ENCODE measurements around the gene CCM2. TPM values are rescaled to one million over a fixed set of nuclear protein-coding genes. Genes with fewer than 3 reads are reported as not detected.
A peak's percentile ranks its signal among the peaks of the same experiment; 100 is the strongest.

Gene CCM2
- polyA plus RNA-seq, 1 donor from 2014 or later = 25.8 TPM

DNA sequence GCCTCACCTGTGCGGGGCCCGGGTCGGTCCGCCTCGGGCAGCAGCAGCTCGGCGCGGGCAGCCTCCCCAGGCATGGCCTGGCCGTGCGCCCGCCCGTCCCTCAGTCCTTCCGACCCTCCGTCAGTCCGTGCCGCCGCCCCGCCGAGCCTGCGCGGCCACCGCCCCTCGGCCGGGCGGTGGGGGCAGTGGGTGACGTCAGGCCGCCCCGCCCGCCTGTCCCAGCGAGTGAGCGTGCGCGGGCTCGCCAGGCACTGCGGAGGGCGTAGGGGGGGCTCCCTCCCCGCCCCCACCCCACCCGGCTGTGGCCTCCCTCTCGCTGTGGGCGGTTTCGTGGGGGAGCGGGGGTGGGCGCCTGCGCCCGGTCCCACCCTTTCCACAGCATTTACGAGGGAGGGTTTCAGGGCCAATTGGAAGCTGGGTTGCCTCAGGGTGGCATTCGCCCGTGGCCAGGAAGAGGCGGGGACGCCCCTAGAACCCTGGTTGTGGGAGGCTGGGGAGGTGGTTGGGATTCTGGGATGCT lies 88.9 kb downstream of the CCM2 start, which contains the start of gene NACAD:
TSS of gene NACAD (minus strand) at position 149 of the 520 bp plus-strand sequence. CDS start at position 74, 75 bp downstream.
- Histone ChIP-seq H4K20me1 (ENCODE audit: insufficient read depth) (no peaks in the 10 kb centered on the region), H3K9me3 (ENCODE audit: low read length) (no peaks in the 10 kb centered on the region), H3K4me2 (ENCODE audit: low read length) (peak within 1 kb of the TSS; percentile 100), H3K27me3 (ENCODE audit: insufficient read depth, low read depth, low read length) (no peaks in the 10 kb centered on the region), H3K36me3 (ENCODE audit: insufficient read depth, low read length) (no peaks in the 10 kb centered on the region), H3K79me2 (replicated peaks; ENCODE audit: insufficient read depth, low read length) (peaks cover 26% of the 10 kb centered on the region), H3K9me2 (ENCODE audit: insufficient read depth, low read length) (no peaks in the 10 kb centered on the region), H3K27ac (ENCODE audit: low read length) (peak within 1 kb of the TSS; percentile 100), H3K9ac (ENCODE audit: low read length) (peak within 1 kb of the TSS; percentile 99), H2AFZ (ENCODE audit: low read depth, low read length) (peak within 1 kb of the TSS; percentile 87), H3K4me3 (ENCODE audit: low read length) (peak within 1 kb of the TSS; percentile 97), H3F3A (ENCODE audit: insufficient read depth, low read length, poor library complexity, severe bottlenecking) (peaks cover 9% of the 10 kb centered on the region)
- no peak for TF ChIP-seq TAF1 (IDR thresholded peaks at IDR 0.05; ENCODE audit: low read depth)
- TF ChIP-seq SMC3 (conservative IDR thresholded peaks at IDR 0.05; ENCODE audit: poor library complexity) = no peak
- no peak for TF ChIP-seq EZH2 (IDR thresholded peaks at IDR 0.05; ENCODE audit: borderline replicate concordance, insufficient read depth, low read length, poor library complexity, severe bottlenecking)
- peak; percentile 37 for TF ChIP-seq POLR2AphosphoS5 (IDR thresholded peaks at IDR 0.05)
- TF ChIP-seq, protein P1, sequence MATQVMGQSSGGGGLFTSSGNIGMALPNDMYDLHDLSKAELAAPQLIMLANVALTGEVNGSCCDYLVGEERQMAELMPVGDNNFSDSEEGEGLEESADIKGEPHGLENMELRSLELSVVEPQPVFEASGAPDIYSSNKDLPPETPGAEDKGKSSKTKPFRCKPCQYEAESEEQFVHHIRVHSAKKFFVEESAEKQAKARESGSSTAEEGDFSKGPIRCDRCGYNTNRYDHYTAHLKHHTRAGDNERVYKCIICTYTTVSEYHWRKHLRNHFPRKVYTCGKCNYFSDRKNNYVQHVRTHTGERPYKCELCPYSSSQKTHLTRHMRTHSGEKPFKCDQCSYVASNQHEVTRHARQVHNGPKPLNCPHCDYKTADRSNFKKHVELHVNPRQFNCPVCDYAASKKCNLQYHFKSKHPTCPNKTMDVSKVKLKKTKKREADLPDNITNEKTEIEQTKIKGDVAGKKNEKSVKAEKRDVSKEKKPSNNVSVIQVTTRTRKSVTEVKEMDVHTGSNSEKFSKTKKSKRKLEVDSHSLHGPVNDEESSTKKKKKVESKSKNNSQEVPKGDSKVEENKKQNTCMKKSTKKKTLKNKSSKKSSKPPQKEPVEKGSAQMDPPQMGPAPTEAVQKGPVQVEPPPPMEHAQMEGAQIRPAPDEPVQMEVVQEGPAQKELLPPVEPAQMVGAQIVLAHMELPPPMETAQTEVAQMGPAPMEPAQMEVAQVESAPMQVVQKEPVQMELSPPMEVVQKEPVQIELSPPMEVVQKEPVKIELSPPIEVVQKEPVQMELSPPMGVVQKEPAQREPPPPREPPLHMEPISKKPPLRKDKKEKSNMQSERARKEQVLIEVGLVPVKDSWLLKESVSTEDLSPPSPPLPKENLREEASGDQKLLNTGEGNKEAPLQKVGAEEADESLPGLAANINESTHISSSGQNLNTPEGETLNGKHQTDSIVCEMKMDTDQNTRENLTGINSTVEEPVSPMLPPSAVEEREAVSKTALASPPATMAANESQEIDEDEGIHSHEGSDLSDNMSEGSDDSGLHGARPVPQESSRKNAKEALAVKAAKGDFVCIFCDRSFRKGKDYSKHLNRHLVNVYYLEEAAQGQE (IDR thresholded peaks at IDR 0.05; ENCODE audit: borderline replicate concordance) = no peak
- TF ChIP-seq EP300 (conservative IDR thresholded peaks at IDR 0.05; ENCODE audit: poor library complexity, severe bottlenecking) = no peak
- no peak for TF ChIP-seq RAD21 (conservative IDR thresholded peaks at IDR 0.05)
- TF ChIP-seq MXI1 (conservative IDR thresholded peaks at IDR 0.05; ENCODE audit: poor library complexity, severe bottlenecking) = no peak

- no peaks in the 10 kb centered on the region for H3K9me3 ChIP-seq (ENCODE audit: low read length)
- peaks cover 9% of the 10 kb centered on the region for H3F3A ChIP-seq (ENCODE audit: insufficient read depth, low read length, poor library complexity, severe bottlenecking)
- peak overlapping the region; percentile 99 for H3K9ac ChIP-seq (ENCODE audit: low read length)
- H4K20me1 ChIP-seq (ENCODE audit: insufficient read depth) = no peaks in the 10 kb centered on the region
- peak overlapping the region; percentile 100 for H3K27ac ChIP-seq (ENCODE audit: low read length)
- no peaks in the 10 kb centered on the region for H3K36me3 ChIP-seq (ENCODE audit: insufficient read depth, low read length)
- peak overlapping the region; percentile 100 for H3K4me2 ChIP-seq (ENCODE audit: low read length)
- H2AFZ ChIP-seq (ENCODE audit: low read depth, low read length) = peak overlapping the region; percentile 87
- no peaks in the 10 kb centered on the region for H3K27me3 ChIP-seq (ENCODE audit: insufficient read depth, low read depth, low read length)
- no peaks in the 10 kb centered on the region for H3K9me2 ChIP-seq (ENCODE audit: insufficient read depth, low read length)
- TF ChIP-seq MXI1 (conservative IDR thresholded peaks at IDR 0.05; ENCODE audit: poor library complexity, severe bottlenecking) (peak; percentile 95), EZH2 (IDR thresholded peaks at IDR 0.05; ENCODE audit: borderline replicate concordance, insufficient read depth, low read length, poor library complexity, severe bottlenecking) (no peak), EP300 (conservative IDR thresholded peaks at IDR 0.05; ENCODE audit: poor library complexity, severe bottlenecking) (peak; percentile 84), SMC3 (conservative IDR thresholded peaks at IDR 0.05; ENCODE audit: poor library complexity) (peak; percentile 58), POLR2AphosphoS5 (IDR thresholded peaks at IDR 0.05) (peak; percentile 82), RAD21 (conservative IDR thresholded peaks at IDR 0.05) (peak; percentile 59), TAF1 (IDR thresholded peaks at IDR 0.05; ENCODE audit: low read depth) (peak; percentile 79), CTCF (IDR thresholded peaks at IDR 0.05; ENCODE audit: poor library complexity, severe bottlenecking) (peak; percentile 12)
- TF ChIP-seq, protein P1 (IDR thresholded peaks at IDR 0.05; ENCODE audit: borderline replicate concordance) = peak; percentile 84
- peak overlapping the region; percentile 97 for H3K4me3 ChIP-seq (ENCODE audit: low read length)
- H3K79me2 ChIP-seq (replicated peaks; ENCODE audit: insufficient read depth, low read length) = peaks cover 26% of the 10 kb centered on the region
These were observed 89.4 kb downstream of the CCM2 start for GRCh38 chr7:45089341-45089891.
